HUES64 (cell line): ENCODE results near the gene MEGF11.

Experiments used
- H3K27ac ChIP-seq: 2 replicates; pipeline ENCODE4 v1.7.0; 2013; ENCODE audit warnings: low read depth, low read length, inconsistent platforms
- H3K27me3 ChIP-seq: 2 replicates; pipeline ENCODE4 v1.6.1; 2013; ENCODE audit warnings: mild to moderate bottlenecking, low read length; ENCODE audit not compliant: insufficient read depth
- H3K36me3 ChIP-seq: 2 replicates; pipeline ENCODE4 v1.6.1; 2013; ENCODE audit warnings: mild to moderate bottlenecking, low read length; ENCODE audit not compliant: insufficient read depth
- H3K4me1 ChIP-seq: 2 replicates; pipeline ENCODE4 v1.6.1; 2013; ENCODE audit warnings: mild to moderate bottlenecking, low read length, moderate library complexity; ENCODE audit not compliant: insufficient read depth
- H3K4me3 ChIP-seq: 2 replicates; pipeline ENCODE4 v1.5.1; 2013; ENCODE audit warnings: mild to moderate bottlenecking, low read length, moderate library complexity
- H3K9ac ChIP-seq: 2 replicates; pipeline ENCODE4 v1.6.1; 2013; ENCODE audit warnings: mild to moderate bottlenecking, low read depth, low read length
- H3K9me3 ChIP-seq: 2 replicates; pipeline ENCODE4 v1.6.1; 2013; ENCODE audit warnings: low read depth, low read length; ENCODE audit not compliant: insufficient read depth
- WGBS: fragments of 150-250, 120-280 bp; methylation state at CpG from one replicate; pipeline ENCODE4 v1.1.7; 2013; ENCODE audit warnings: missing lambda C conversion rate; 5-methylcytosine and 5-hydroxymethylcytosine counted together

Gene MEGF11

DNA sequence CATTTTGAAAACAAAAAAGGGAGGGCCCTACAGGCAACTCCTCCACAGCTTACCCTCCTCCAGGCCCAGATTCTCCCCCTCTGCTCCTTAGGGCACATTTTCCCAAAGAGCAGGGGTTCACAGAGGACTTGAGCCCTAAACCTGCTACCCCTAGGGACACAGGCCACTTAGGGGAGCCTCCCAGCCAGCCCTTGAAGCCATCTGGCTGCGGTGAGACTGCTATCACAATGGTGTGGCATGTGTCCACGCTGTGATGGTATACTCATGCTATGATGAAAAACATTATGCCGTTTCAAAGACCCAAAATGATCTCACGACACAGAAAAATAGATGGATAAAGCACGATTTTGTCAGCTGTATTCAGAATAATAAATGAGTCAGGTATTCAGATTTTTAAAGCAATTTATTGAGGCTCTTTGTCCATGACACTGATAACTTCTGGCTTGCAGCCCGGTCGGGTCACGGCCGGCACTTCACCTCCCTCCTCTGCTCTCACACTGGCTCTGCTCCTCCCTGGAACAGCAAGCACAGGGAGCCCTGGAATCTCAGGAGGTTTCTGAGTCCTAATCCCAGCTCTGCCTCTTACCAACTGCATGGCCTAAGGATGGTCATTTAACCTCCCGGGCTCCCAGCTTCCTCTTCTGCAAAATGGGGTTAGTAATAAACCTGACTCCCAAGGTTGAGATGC is 115.3 kb downstream of the MEGF11 start:
- WGBS, result 92% methylated on average over 10 of the region's 10 CpGs
- Histone ChIP-seq H3K9me3 (no peaks in the 10 kb centered on the region), H3K27me3 (no peaks in the 10 kb centered on the region), H3K27ac (no peak overlapping the region), H3K4me1 (0 out of 2 replicates have a peak, but pooled peaks cover 2% of the 10 kb centered on the region), H3K9ac (no peak overlapping the region), H3K36me3 (no peaks in the 10 kb centered on the region), H3K4me3 (no peak overlapping the region)

DNA sequence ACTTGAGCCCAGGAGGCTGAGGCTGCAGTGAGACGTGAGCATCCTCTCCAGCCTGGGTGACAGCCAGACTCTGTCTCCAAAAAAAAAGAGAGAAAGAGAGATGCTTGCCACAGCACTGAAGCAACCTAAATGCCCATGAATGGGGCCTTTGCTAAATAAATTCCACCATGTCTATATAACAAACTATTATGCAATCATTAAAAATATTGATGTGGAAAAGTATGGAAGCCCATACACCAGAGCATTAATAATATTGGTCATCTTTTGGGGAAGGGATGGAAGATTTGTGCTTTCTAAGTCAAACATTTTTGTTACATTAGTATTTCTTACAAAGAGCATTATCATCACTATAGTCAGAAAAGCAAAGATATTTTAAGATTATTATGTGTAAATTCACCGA is 116.6 kb downstream of the MEGF11 start:
- H3K9me3 ChIP-seq, result no peaks in the 10 kb centered on the region

DNA sequence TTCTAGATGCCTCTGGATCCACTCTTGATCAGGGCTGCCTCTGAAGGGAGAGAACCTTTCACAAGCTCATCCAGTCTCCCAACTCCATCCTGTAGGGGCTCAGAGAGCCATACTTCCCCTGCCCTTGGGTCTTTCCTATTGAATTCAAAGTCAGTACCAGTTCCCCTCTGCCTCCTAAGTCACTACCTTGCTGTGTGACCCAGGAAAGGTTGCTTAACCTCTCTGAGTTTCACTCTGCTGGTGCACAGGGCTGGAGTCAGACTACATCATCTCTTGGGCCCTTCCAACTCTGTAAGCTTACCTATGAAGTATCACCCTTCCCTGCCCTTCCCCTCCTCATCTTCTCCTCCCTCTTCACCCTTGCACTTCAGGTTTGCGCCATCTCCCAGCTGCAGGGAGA is 117.9 kb downstream of the MEGF11 start:
- 100% methylated on average over 1 of the region's 1 CpG for WGBS
- Histone ChIP-seq H3K27ac (no peak overlapping the region), H3K36me3 (no peaks in the 10 kb centered on the region), H3K9ac (no peak overlapping the region), H3K9me3 (no peaks in the 10 kb centered on the region), H3K4me1 (no peaks in the 10 kb centered on the region), H3K4me3 (no peak overlapping the region), H3K27me3 (no peaks in the 10 kb centered on the region)

More for the DNA sequence above, 116.6 kb downstream of the MEGF11 start:
- Histone ChIP-seq H3K9ac (no peak overlapping the region), H3K36me3 (no peaks in the 10 kb centered on the region), H3K4me3 (no peak overlapping the region), H3K27ac (no peak overlapping the region), H3K27me3 (no peaks in the 10 kb centered on the region), H3K4me1 (no peaks in the 10 kb centered on the region)
- WGBS, result 90% methylated on average over 2 of the region's 2 CpGs

DNA sequence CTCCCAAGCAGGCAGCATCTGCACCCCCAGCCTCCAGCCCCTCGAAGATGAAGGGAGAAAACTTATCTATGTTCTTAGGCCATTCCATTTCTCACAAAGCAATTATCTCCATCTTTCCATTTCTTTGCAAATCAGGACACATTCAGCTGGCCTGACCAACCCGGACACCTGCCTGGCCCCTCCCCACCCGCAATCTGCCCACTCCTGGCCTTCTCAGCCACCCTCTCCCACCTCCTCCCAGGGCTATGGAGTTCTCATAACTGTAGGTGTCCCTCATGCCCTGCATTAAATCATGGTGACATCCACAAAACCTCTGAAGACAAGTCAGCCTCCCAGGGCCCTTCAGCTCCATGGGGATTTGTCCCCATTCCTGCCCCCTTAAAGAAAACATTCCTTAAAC is 119.3 kb downstream of the MEGF11 start:
- Histone ChIP-seq H3K9ac (no peak overlapping the region), H3K36me3 (no peaks in the 10 kb centered on the region), H3K4me3 (no peak overlapping the region), H3K27ac (no peak overlapping the region), H3K27me3 (no peaks in the 10 kb centered on the region), H3K4me1 (no peaks in the 10 kb centered on the region), H3K9me3 (no peaks in the 10 kb centered on the region)
- 92% methylated on average over 3 of the region's 3 CpGs for WGBS

DNA sequence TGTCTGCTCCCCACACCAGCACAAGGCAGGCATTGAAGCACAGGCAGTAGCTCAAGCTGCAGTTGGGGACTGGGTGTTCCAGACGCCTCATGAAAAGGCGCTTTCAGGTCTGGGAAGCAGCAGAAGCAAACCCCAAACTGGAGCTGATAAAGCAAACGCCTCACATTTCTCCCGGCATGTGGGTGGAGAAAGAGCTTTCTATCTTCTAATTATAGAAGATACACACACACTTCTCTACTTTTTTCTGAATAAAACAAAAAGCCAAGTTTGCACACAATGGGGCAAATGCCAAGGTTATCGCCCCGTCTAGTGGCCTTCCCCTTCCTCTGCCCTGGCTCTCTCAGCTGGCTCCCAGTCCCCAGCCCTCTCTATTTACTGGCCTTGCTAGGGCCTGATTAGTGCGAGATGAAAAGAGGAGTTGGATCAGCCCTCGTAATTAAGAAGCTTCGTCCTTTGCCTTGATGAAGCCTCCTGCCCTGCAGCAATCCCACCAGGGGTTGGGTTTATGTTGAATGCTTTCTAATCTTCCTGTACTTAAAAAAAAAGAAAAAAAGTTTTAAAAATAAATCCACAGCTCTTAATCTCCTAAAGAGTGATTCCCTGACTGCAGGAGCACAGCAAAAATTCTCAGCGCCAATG is 120.2 kb downstream of the MEGF11 start:
- no peak overlapping the region for H3K27ac ChIP-seq
- H3K4me1 ChIP-seq, result no peaks in the 10 kb centered on the region
- 81% methylated on average over 10 of the region's 10 CpGs for WGBS
- H3K36me3 ChIP-seq, result no peaks in the 10 kb centered on the region
- no peaks in the 10 kb centered on the region for H3K27me3 ChIP-seq
- no peak overlapping the region for H3K9ac ChIP-seq
- H3K9me3 ChIP-seq, result no peaks in the 10 kb centered on the region
- no peak overlapping the region for H3K4me3 ChIP-seq

GRCh38 chr15:66132251-66132816 is 121.2 kb downstream of the MEGF11 start:
- Histone ChIP-seq H3K9me3 (no peaks in the 10 kb centered on the region), H3K4me3 (no peak overlapping the region), H3K27ac (no peak overlapping the region), H3K36me3 (no peaks in the 10 kb centered on the region), H3K9ac (no peak overlapping the region), H3K4me1 (no peaks in the 10 kb centered on the region), H3K27me3 (no peaks in the 10 kb centered on the region)
- 86% methylated on average over 5 of the region's 5 CpGs for WGBS

DNA sequence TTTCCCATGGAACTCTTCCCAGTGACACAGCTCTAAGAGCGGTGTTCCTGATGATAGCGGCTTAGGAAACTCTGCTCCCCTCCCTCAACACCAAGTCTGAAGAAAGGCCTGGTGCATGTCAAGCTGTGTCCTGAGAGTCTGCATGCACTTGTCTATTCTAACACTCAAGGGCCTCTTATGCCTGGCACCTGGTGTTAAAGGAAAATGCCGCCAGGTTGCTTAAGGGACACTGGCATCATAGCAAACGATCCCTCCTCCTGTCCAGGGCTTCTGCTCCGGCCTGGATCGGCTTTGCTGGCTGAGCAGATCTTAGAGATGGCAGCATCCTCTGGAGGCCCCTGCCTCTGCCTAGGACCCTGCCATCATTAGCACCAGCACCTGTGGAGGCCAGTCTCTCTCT is 121.7 kb downstream of the MEGF11 start:
- Histone ChIP-seq H3K4me1 (no peaks in the 10 kb centered on the region), H3K27ac (no peak overlapping the region), H3K27me3 (no peaks in the 10 kb centered on the region), H3K4me3 (no peak overlapping the region), H3K9ac (no peak overlapping the region), H3K9me3 (no peaks in the 10 kb centered on the region), H3K36me3 (no peaks in the 10 kb centered on the region)
- WGBS, result 96% methylated on average over 6 of the region's 6 CpGs

GRCh38 chr15:66131200-66131599 is 122.3 kb downstream of the MEGF11 start:
- Histone ChIP-seq H3K9ac (no peak overlapping the region), H3K36me3 (no peaks in the 10 kb centered on the region), H3K4me1 (no peaks in the 10 kb centered on the region), H3K27me3 (no peaks in the 10 kb centered on the region), H3K4me3 (no peak overlapping the region), H3K9me3 (no peaks in the 10 kb centered on the region), H3K27ac (no peak overlapping the region)
- WGBS, result 90% methylated on average over 4 of the region's 4 CpGs

DNA sequence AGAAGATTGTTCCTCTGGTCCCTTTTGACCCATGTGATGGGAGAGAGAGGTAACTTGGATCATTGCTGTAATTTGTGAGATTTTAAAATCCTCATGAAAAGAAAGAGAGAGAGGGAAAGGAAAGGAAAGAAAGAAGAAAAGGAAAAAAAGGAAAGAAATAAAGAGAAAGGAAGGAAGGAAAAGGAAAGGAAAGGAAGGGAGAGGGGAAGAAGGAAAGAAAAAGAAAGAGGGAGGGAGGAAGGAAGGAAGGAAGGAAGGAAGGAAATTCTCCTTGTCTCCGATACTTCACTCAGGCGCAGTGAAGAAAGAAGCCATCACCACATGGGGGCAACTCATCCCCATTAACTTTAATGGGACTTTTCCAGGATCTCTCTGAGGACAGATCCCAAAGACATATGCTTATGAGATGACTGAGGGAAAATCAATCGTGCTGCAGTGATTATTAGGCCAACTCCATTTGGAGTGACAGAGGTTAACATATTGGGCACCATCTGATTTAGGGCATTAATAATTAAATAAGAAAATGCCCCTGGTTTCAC is 123.0 kb downstream of the MEGF11 start:
- Histone ChIP-seq H3K36me3 (no peaks in the 10 kb centered on the region), H3K4me3 (no peak overlapping the region), H3K9ac (no peak overlapping the region), H3K9me3 (no peaks in the 10 kb centered on the region), H3K4me1 (no peaks in the 10 kb centered on the region), H3K27me3 (no peaks in the 10 kb centered on the region), H3K27ac (no peak overlapping the region)
- 53% methylated on average over 3 of the region's 3 CpGs for WGBS

GRCh38 chr15:66129586-66129985 is 124.0 kb downstream of the MEGF11 start:
- Histone ChIP-seq H3K9me3 (no peaks in the 10 kb centered on the region), H3K4me1 (no peaks in the 10 kb centered on the region), H3K27ac (no peak overlapping the region), H3K27me3 (no peaks in the 10 kb centered on the region), H3K36me3 (no peaks in the 10 kb centered on the region), H3K4me3 (no peak overlapping the region), H3K9ac (no peak overlapping the region)
- WGBS, result 86% methylated on average over 7 of the region's 7 CpGs

DNA sequence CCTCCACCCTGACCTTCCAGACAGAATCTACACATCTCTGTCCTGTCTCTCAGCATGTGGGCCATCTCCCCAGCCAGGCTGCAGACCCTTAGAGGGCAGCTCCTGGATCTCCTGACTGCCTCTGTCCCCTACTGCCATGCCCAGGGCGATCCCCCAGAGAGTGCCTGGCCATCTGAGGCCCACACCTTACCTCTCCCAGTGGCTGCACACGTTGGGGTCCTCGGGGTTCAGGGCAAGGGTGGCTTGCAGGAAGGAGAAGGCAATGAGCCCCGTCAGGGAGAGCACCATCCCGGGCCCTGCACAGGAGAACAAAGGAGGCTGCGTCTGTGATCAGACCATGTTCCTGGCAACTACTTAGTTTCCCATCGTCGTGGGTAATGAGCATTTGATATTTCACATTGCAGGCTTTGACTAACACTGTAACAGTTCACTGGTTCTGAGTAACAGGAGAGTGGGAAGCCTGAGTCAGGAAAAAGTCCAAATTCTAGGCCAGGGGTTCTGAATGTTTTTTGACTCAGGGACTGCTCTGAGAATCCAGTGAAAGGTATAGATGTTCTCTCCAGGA is 125.4 kb downstream of the MEGF11 start:
- H3K36me3 ChIP-seq, result no peaks in the 10 kb centered on the region
- 83% methylated on average over 8 of the region's 8 CpGs for WGBS
- H3K27ac ChIP-seq, result no peak overlapping the region
- H3K27me3 ChIP-seq, result no peaks in the 10 kb centered on the region
- no peak overlapping the region for H3K9ac ChIP-seq
- no peak overlapping the region for H3K4me3 ChIP-seq
- no peaks in the 10 kb centered on the region for H3K9me3 ChIP-seq
- no peaks in the 10 kb centered on the region for H3K4me1 ChIP-seq
